HCT116 (cell line): ENCODE results near the gene INPP5B.
"Not testable (repeated sequence)": the region's sequence is repeated elsewhere in the genome, so short reads cannot be mapped to it uniquely, and the experiment has no call there.

ENCODE experiments used
- CTCF ChIP-seq, 3 experiments: fragments of 200-600 bp in 1 of 3; sonication (generic) in 1 of 3; IDR thresholded peaks in 2 of 3; conservative IDR thresholded peaks in 1 of 3; 2 replicates each; pipeline ENCODE4 v1.5.1; 2012 to 2017; ENCODE audit warnings: low read depth in 2 of 3, low read length in 2 of 3, antibody characterized with exemption in 1 of 3, borderline replicate concordance in 1 of 3, control low read depth in 1 of 3, mild to moderate bottlenecking in 1 of 3, mixed read lengths in 1 of 3, mixed run types in 1 of 3, moderate library complexity in 1 of 3; ENCODE audit not compliant: insufficient read depth in 1 of 3
- POLR2AphosphoS5 ChIP-seq: IDR thresholded peaks from 2 replicates; pipeline ENCODE4 v1.6.1; 2011; ENCODE audit warnings: mild to moderate bottlenecking, low read depth, low read length, moderate library complexity
- REST ChIP-seq: IDR thresholded peaks from 2 replicates; pipeline ENCODE4 v1.6.1; 2012; ENCODE audit warnings: low read depth
- TF ChIP-seq, protein P1 (sequence below): IDR thresholded peaks from 2 replicates; pipeline ENCODE4 v1.6.1; 2012

- TF ChIP-seq POLR2AphosphoS5; CTCF (IDR thresholded peaks at IDR 0.05 in 2 of 3, conservative IDR thresholded peaks at IDR 0.05 in 1 of 3; ENCODE audit: borderline replicate concordance in 1 of 3, insufficient read depth in 1 of 3, low read depth in 2 of 3, low read length in 2 of 3); REST: not testable (repeated sequence)
- TF ChIP-seq, protein P1, sequence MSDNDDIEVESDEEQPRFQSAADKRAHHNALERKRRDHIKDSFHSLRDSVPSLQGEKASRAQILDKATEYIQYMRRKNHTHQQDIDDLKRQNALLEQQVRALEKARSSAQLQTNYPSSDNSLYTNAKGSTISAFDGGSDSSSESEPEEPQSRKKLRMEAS, result not testable (repeated sequence)
These were observed 17.3 kb upstream of the INPP5B start for GRCh38 chr1:37964106-37964505.
